C4-2B (cell line): ENCODE data around the gene UGT1A3.

Experiments used
- H3K27ac ChIP-seq: fragments of 450-650 bp; 2 replicates; pipeline ENCODE4 v1.5.1; 2017
- CTCF ChIP-seq: fragments of 450-650 bp; conservative IDR thresholded peaks from 2 replicates; pipeline ENCODE4 v1.5.1; 2017; ENCODE audit warnings: mild to moderate bottlenecking
- ZFX ChIP-seq: fragments of 450-650 bp; IDR thresholded peaks from 2 replicates; pipeline ENCODE4 v1.6.1; 2017

The UGT1A3 gene

GRCh38 chr2:233699424-233700027 lies 29.3 kb upstream of the UGT1A3 start:
- peak overlapping the region; percentile 99 for H3K27ac ChIP-seq
- no peak for TF ChIP-seq CTCF
- no peak for TF ChIP-seq ZFX

GRCh38 chr2:233700028-233700635 lies 28.7 kb upstream of the UGT1A3 start:
- H3K27ac ChIP-seq: peak overlapping the region; percentile 99
- TF ChIP-seq ZFX (no peak), CTCF (no peak)

- peak overlapping the region; percentile 72; the same call in 1 of the 2 replicates for H3K27ac ChIP-seq
Measured at GRCh38 chr2:233700842-233701241, 28.0 kb upstream of the UGT1A3 start.

- no peak for TF ChIP-seq ZFX
- TF ChIP-seq CTCF: no peak
Measured at GRCh38 chr2:233702238-233702637, 26.6 kb upstream of the UGT1A3 start.

GRCh38 chr2:233705911-233706506 lies 22.8 kb upstream of the UGT1A3 start:
- H3K27ac ChIP-seq: peak overlapping the region; percentile 24; the same call in 1 of the 2 replicates
- TF ChIP-seq CTCF (no peak), ZFX (no peak)

More at GRCh38 chr2:233702238-233702637, 26.6 kb upstream of the UGT1A3 start:
- H3K27ac ChIP-seq: no peak overlapping the region

- no peak for TF ChIP-seq ZFX
- TF ChIP-seq CTCF: no peak
- peak overlapping the region; percentile 36; the same call in 1 of the 2 replicates for H3K27ac ChIP-seq
Measured at GRCh38 chr2:233706720-233707119, 22.1 kb upstream of the UGT1A3 start.

- TF ChIP-seq ZFX: no peak
- no peak for TF ChIP-seq CTCF
- peak overlapping the region; percentile 55 for H3K27ac ChIP-seq
Measured at GRCh38 chr2:233707940-233708644, 20.8 kb upstream of the UGT1A3 start.
